NCI-H2196 treated with DMSO at 0.1 percent for 48 hours (cell line): ENCODE measurements around the gene CDH18.

Experiments
- DNase-seq: peaks from one replicate; lab custom pipeline; 2025; ENCODE audit not compliant: unreplicated experiment; lab: John Stamatoyannopoulos, UW

Gene CDH18

GRCh38 chr5:19987612-19988361 is at the start of gene CDH18:
Gene CDH18 (minus strand): TSS chr5:19988200. CDS start chr5:19838986, 149,214 bp downstream.
- no peak for DNase-seq

GRCh38 chr5:20034717-20035116 is 46.7 kb upstream of the CDH18 start:
- DNase-seq, result no peak

- DNase-seq, result no peak
Observed at GRCh38 chr5:20033881-20034280, 45.9 kb upstream of the CDH18 start.

GRCh38 chr5:20032896-20033295 is 44.9 kb upstream of the CDH18 start:
- no peak for DNase-seq

- DNase-seq, result no peak
Observed at GRCh38 chr5:20030125-20030524, 42.1 kb upstream of the CDH18 start.

- DNase-seq, result no peak
Observed at GRCh38 chr5:20029266-20029665, 41.3 kb upstream of the CDH18 start.

GRCh38 chr5:20028506-20028905 is 40.5 kb upstream of the CDH18 start:
- no peak for DNase-seq

GRCh38 chr5:20023686-20024180 is 35.7 kb upstream of the CDH18 start:
- DNase-seq, result no peak

GRCh38 chr5:20020247-20020646 is 32.2 kb upstream of the CDH18 start:
- DNase-seq, result no peak

- no peak for DNase-seq
Observed at GRCh38 chr5:20017021-20017420, 29.0 kb upstream of the CDH18 start.

GRCh38 chr5:20000416-20000815 is 12.4 kb upstream of the CDH18 start:
- no peak for DNase-seq

- DNase-seq, result no peak
Observed at GRCh38 chr5:19988457-19988856, 457 bp upstream of the CDH18 start.

- no peak for DNase-seq
Observed at GRCh38 chr5:19986806-19987205, 1.2 kb downstream of the CDH18 start.

GRCh38 chr5:19986031-19986619 is 1.9 kb downstream of the CDH18 start:
- no peak for DNase-seq

GRCh38 chr5:19978476-19978875 is 9.5 kb downstream of the CDH18 start:
- no peak for DNase-seq

- no peak for DNase-seq
Observed at GRCh38 chr5:19977099-19977498, 10.9 kb downstream of the CDH18 start.

GRCh38 chr5:19975795-19976194 is 12.2 kb downstream of the CDH18 start:
- DNase-seq, result no peak

GRCh38 chr5:19960451-19960850 is 27.5 kb downstream of the CDH18 start:
- no peak for DNase-seq

GRCh38 chr5:19959830-19960384 is 28.1 kb downstream of the CDH18 start:
- no peak for DNase-seq

- DNase-seq, result no peak
Observed at GRCh38 chr5:19950897-19951296, 37.1 kb downstream of the CDH18 start.

GRCh38 chr5:19940192-19940591 is 47.8 kb downstream of the CDH18 start:
- DNase-seq, result no peak

GRCh38 chr5:19930451-19930850 is 57.5 kb downstream of the CDH18 start:
- DNase-seq, result no peak
